HepG2 (cell line): Measurements from ENCODE around the gene TPST2. TPM values are rescaled to one million over a fixed set of nuclear protein-coding genes. Genes with fewer than 3 reads are reported as not detected.

Experiments used
- BHLHE40 ChIP-seq: IDR thresholded peaks from 2 replicates; pipeline ENCODE4 v1.6.1; 2011; ENCODE audit warnings: low read length, improper control_type of control experiment
- CHD4 ChIP-seq: fragments of 200-600 bp; sonication (generic); IDR thresholded peaks from 2 replicates; pipeline ENCODE4 v1.7.0; 2017; ENCODE audit warnings: mild to moderate bottlenecking, low read length, borderline replicate concordance
- RAD51 ChIP-seq: fragments of 450-650 bp; IDR thresholded peaks from 2 replicates; pipeline ENCODE4 v1.6.1; 2016; ENCODE audit warnings: borderline replicate concordance
- SOX6 ChIP-seq, 2 experiments: fragments of 450-650 bp in 1 of 2; sonication (generic) in 1 of 2; formaldehyde crosslinking in 1 of 2; IDR thresholded peaks; 2 replicates each; pipeline versions ENCODE4 v1.4.0 to v1.6.1; 2017 to 2020; ENCODE audit warnings: antibody characterized with exemption in 1 of 2, mild to moderate bottlenecking in 1 of 2, missing genetic modification reagents in 1 of 2
- ZHX2 ChIP-seq, 2 experiments: sonication (generic) in 1 of 2; formaldehyde crosslinking in 1 of 2; IDR thresholded peaks; 2 replicates each; pipeline versions ENCODE4 v1.6.1 to v1.9.0; 2014 to 2022; ENCODE audit warnings: antibody characterized with exemption in 1 of 2, borderline replicate concordance in 1 of 2, inconsistent platforms in 1 of 2, low read depth in 1 of 2, missing genetic modification reagents in 1 of 2
- ZNF121 ChIP-seq: sonication (generic); formaldehyde crosslinking; IDR thresholded peaks from 2 replicates; pipeline ENCODE4 v1.5.0; 2020; ENCODE audit warnings: mild to moderate bottlenecking, missing genetic modification reagents
- ZNF570 ChIP-seq: sonication (generic); formaldehyde crosslinking; IDR thresholded peaks from 2 replicates; pipeline ENCODE4 v1.4.0; 2020; ENCODE audit warnings: mild to moderate bottlenecking, missing genetic modification reagents, borderline replicate concordance
- polyA plus RNA-seq, 8 experiments: library from polyadenylated mRNA; depleted of rRNA in 3 of 8; stranded (reverse) in 7 of 8; unstranded in 1 of 8; fragments of >200 nt; fragmentation: Illumina TruSeq in 4 of 8; extraction: Trizol in 4 of 8; gene quantifications; 2 replicates each; pipeline versions ENCODE4 v1.2.1 to v1.2.3, GENCODE V29; 2011 to 2016; ENCODE audit warnings: low read depth in 4 of 8, missing spikeins in 1 of 8, mixed read lengths in 1 of 8; ENCODE audit not compliant: insufficient read depth in 1 of 8
- total RNA-seq, 5 experiments: library from RNA; depleted of rRNA; stranded (reverse); fragments of >200 nt; fragmentation: Illumina TruSeq; extraction: Trizol; gene quantifications; 2 replicates each; pipeline ENCODE4 v1.2.3, GENCODE V29; 2016; ENCODE audit warnings: low read depth in 1 of 5
- TF ChIP-seq, protein P1 (sequence below): fragments of 450-650 bp; IDR thresholded peaks from 2 replicates; pipeline ENCODE4 v1.6.1; 2016
- TF ChIP-seq, protein P2 (sequence below), 2 experiments: sonication (generic) in 1 of 2; formaldehyde crosslinking in 1 of 2; IDR thresholded peaks; 2 replicates each; pipeline versions ENCODE4 v1.5.1 to v1.6.1; 2011 to 2020; ENCODE audit warnings: borderline replicate concordance in 1 of 2, low read depth in 1 of 2, low read length in 1 of 2, mild to moderate bottlenecking in 1 of 2, missing genetic modification reagents in 1 of 2, moderate library complexity in 1 of 2

The TPST2 gene
- total and polyA plus RNA-seq, 2 of the 13 experiments (the other 11 are each of a cell fraction or from before 2014, with no cell fraction given): 15.2 to 23.8 TPM

- TF ChIP-seq ZHX2 (IDR thresholded peaks at IDR 0.05; ENCODE audit: low read depth) (no peak), ZHX2 (CRISPR knock-in tag; IDR thresholded peaks at IDR 0.05; ENCODE audit: borderline replicate concordance) (no peak), BHLHE40 (peak; percentile 14; the same call in 1 of the 2 replicates), CHD4 (peak; percentile 19), SOX6 (IDR thresholded peaks at IDR 0.05) (no peak), SOX6 (CRISPR knock-in tag; IDR thresholded peaks at IDR 0.05) (0 out of 2 replicates have a peak, but pooled peaks have one; percentile 6), ZNF121 (no peak), RAD51 (peak; percentile 44; the same call in 1 of the 2 replicates), ZNF570 (CRISPR knock-in tag) (no peak)
- TF ChIP-seq, protein P1, sequence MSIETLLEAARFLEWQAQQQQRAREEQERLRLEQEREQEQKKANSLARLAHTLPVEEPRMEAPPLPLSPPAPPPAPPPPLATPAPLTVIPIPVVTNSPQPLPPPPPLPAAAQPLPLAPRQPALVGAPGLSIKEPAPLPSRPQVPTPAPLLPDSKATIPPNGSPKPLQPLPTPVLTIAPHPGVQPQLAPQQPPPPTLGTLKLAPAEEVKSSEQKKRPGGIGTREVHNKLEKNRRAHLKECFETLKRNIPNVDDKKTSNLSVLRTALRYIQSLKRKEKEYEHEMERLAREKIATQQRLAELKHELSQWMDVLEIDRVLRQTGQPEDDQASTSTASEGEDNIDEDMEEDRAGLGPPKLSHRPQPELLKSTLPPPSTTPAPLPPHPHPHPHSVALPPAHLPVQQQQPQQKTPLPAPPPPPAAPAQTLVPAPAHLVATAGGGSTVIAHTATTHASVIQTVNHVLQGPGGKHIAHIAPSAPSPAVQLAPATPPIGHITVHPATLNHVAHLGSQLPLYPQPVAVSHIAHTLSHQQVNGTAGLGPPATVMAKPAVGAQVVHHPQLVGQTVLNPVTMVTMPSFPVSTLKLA: peak; percentile 92
- TF ChIP-seq, protein P2, sequence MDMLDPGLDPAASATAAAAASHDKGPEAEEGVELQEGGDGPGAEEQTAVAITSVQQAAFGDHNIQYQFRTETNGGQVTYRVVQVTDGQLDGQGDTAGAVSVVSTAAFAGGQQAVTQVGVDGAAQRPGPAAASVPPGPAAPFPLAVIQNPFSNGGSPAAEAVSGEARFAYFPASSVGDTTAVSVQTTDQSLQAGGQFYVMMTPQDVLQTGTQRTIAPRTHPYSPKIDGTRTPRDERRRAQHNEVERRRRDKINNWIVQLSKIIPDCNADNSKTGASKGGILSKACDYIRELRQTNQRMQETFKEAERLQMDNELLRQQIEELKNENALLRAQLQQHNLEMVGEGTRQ (IDR thresholded peaks at IDR 0.05; ENCODE audit: low read depth, low read length): peak; percentile 61
- TF ChIP-seq, protein P2 (CRISPR knock-in tag; IDR thresholded peaks at IDR 0.05; ENCODE audit: borderline replicate concordance): no peak; the same call in 1 of the 2 replicates
These were observed 105.6 kb downstream of the TPST2 start (continued) for GRCh38 chr22:26484360-26484706.
